ENCODE data around the gene PPP2R5D. TPM values are rescaled to one million over a fixed set of nuclear protein-coding genes. Genes with fewer than 3 reads are reported as not detected.

PPP2R5D gene
- total and polyA plus RNA-seq, 2 of the 8 experiments (the other 6 are each of a cell fraction or from before 2014, with no cell fraction given) = 52.1 to 55.7 TPM

DNA sequence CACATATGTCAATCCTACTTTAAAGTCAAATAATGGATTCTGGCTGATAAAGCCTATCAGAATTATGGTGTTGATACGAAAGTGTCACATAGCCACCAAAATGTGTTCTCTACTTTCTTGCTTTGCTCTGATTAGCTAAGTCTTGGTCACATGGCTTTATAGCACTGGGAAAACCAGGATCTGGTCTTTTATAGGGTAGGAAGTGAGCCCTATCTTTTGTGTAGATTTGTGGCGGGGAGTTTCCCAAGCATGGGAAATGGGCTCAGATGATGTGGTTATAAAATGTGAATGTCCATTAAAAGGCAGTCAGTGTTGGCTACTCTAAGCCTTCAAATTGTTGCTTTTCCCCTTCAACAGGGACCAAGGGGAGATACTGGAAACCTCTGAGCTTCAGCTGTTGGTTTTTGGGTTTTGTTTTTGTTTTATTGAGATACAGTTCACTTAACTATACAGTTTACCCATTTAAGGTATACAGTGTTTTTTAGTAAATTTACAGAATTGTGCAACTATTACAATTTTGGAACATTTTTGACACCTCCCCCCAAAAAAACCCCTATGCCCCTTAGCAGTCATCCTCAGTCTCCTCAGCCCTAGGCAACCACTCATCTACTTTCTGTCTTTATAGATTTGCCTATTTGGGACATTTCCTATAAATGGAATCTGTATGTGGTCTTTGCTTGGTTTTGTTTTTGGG lies 49.3 kb downstream of the PPP2R5D start (continued):
- TF ChIP-seq ZNF274 (IDR thresholded peaks at IDR 0.05; ENCODE audit: borderline replicate concordance, extremely low read depth, low read length) (no peak), POLR2AphosphoS5 (IDR thresholded peaks at IDR 0.05; ENCODE audit: low read depth, low read length) (no peak)

All from H1 (cell line).